ENCODE results near the gene CDH12.
"Not testable (repeated sequence)": the region's sequence is repeated elsewhere in the genome, so short reads cannot be mapped to it uniquely, and the experiment has no call there.

Gene CDH12

DNA sequence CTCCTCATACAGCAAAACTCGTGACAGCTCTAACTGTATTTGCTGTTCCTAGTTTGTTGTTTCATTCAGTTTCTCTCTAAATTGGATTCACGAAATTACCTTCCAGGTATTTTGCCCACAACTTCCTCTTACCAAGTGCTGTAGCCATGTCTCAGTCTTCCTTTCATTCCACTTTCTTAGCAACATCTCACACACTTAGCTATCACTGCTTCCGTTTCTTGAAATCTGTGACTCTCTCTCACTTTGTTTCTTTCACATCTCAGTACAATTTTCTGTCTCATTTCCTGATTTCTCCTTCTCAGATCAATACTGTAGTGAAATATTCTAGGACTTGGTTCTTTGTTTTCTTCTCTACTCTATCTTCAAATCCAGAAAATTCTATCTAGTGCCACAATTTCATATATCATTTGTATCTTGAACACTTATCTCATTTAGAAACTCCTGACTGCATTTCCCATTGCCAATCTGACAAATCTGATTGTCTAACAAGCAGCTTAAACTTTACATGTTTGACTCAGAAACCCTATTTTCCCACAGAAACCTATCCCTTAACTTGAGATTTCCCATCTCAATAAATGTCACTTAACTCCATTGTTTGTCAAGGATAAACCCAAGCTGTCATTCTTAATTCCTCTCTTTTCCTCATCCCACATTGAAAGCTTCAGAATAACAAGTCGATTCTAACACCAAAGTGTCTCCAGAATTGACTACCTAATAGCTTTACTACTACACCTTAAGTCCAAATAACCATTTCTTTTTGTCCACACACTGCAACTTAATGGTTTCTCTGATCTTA lies 303.1 kb downstream of the CDH12 start:
- DNase-seq = no peak

DNA sequence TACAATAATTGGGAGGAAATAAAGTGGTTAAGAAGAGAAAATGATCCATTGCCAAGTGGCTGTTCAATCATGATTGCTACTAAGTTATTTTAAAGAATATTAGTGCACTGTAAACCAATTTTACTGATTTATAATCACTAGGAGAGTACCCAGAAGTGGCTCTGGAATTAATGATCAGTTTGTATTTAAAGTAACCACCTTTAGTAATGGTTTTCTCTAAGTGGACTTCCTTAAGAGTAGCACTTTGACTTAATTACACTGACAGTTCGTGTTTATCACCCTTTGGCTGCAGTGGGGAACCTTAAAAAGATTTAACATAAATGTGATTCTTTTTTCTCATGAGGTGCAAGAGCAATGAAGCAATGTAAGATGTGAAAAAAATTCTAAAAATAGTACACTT lies 310.8 kb downstream of the CDH12 start:
- DNase-seq = no peak

DNA sequence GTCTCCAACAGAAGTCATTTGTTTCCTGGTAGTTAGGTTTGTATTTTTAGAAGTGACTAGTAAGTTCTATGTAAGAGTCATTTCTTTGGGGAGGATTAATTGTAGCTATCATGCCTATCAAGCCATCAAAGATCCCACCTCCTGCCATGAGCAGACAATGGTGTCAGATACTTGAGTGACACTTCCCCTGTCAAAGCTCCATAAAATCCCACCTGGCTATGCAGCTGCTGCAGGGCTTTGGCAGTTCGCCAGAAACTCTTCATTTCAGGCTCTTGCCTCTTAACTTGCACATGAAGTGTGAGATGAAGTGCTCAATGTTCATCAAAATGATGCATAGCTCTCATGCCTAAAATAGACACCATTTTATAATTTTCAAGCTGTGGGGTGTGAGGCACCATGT lies 312.1 kb downstream of the CDH12 start:
- DNase-seq = no peak

DNA sequence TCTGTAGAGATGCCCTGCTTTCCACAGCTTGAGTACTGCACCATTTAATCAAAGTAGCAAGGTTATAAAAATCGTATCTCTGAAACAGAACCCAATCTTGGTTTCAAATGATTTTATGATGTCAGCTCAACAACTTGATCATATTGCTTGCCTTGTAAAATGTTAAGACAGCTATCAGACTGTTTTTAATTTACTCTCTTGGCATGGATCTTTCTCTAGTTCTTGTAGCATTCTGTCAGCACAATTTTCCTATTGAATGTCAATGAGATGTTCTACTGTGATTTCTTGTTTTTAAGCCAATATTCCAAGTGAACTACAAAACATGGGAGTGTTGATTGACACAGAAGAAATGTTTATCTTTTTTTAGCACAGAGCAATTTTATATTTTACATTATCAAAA lies 313.4 kb downstream of the CDH12 start:
- DNase-seq = no peak

DNA sequence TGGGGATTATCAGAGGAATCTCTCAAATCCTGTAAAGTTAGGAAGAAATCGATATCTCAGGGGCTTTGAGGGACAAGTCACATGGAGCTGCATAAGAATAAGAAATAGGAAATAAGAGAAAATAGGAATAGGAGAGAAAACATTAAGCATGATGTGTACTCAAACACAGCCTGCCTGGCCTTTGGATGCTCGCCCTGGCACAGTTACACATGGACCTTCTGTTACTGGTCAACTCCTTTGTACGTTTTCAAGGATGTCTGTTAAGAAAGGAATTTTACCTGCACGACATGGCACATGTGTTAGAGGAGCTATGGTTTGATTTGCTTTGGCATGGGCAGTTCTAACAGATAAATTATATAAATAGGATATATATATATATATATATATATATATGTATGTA lies 321.2 kb downstream of the CDH12 start:
- no peak for DNase-seq

DNA sequence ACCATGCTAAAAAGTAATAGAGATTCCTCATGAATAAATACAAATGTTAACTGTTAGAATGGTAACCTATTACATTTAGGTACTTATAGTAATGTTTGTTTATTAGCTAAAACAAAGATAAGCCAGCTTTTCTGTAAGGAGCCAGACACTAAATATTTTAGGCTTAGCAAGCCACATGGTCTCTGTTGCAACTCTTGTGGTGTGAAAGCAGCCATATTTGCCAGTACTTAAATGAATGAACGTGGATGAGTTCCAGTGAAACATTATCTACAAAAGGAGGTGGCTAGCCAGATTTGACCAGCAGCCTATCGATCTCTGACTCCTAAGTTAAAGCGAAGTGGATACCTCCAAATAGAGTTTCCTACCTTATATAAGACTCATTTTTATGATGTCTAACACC lies 331.6 kb downstream of the CDH12 start:
- DNase-seq = no peak

DNA sequence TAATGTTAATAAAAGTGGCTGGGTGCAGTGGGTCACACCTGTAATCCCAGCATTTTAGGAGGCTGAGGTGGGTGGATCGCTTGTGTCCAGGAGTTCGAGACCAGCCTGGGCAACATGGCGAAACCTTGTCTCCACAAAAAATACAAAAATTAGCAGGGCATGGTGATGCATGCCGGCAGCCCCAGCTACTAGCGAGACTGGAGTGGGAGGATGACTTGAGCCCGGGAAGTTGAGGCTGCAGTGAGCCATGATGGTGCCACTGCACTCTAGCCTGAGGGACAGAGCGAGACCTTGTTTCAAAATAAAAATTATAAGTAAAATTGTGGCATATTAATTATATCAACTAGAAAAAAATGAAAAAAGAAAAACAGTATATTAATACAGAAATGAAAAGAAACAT lies 336.6 kb downstream of the CDH12 start:
- not testable (repeated sequence) for DNase-seq

DNA sequence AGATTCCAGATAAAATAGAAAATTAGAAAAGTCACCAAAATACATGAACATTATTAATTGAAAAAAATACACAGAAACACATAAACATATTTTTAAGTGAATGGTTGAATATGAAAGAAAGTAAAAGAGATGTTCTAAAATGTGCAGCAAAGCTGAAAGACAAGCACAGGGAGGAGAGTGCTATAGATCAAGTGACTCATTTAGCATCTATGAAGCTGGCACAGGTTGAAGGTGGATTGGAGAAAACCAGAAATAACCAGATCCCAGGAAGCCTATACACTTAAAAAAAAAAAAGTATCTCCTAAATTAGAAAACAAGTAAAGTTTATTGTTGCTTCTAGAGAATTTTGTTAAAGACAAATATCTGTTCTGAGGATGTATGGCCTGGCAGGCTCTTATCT lies 338.9 kb downstream of the CDH12 start:
- DNase-seq = no peak

DNA sequence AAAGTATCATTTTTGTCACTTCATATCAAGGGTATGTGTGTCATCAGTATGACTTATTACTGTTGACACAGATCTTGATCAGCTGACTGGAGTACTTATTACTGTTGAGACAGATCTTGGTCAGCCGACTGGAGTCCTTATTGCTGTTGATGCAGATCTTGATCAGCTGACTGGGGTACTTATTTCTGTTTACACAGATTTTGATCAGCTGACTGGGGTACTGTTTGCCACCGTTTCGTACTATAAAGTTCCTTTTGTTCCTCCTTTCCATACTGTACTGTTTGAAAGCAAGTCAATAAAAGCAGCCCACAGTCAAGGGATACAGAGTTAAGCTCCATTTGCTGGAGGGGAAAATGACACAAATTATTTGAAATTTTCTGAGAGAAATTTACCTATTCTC lies 347.3 kb downstream of the CDH12 start:
- no peak for DNase-seq

DNA sequence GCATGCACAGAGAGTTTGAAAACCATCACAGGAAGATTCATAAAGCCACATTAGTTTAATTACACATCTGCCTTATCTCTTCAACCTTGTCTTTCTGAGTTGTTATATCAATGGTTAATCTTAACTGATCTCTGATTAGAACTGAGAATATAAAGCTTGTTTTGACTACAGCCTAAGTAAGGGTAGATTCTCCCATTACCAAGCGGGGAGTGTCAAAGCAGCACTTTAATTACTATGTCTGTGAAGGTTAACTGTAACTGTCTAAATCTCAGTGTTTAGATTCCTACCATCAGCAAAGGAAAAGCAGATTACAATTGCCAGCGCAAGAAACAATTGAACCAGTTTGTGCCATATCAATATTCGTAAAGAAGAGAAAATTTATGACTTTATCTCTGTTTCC lies 348.7 kb downstream of the CDH12 start:
- DNase-seq = no peak

DNA sequence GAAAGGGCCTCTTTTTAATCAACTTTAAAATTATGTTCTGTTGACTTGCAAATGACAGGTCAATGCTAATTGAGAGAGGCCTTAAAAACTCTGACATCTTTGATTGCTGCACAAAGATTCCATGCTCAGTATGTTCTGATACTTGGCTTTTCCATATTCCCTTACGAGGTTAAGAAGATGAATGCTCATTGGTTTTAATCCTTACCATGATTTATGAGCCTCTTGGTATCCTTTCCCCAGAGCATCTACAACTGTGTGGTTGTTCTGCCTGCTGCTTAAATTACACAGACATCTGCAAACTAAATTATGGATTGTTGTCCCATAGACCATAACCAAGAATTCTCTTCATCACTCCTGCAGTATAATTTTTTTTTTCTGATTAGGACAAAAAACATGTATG lies 352.6 kb downstream of the CDH12 start:
- no peak for DNase-seq

DNA sequence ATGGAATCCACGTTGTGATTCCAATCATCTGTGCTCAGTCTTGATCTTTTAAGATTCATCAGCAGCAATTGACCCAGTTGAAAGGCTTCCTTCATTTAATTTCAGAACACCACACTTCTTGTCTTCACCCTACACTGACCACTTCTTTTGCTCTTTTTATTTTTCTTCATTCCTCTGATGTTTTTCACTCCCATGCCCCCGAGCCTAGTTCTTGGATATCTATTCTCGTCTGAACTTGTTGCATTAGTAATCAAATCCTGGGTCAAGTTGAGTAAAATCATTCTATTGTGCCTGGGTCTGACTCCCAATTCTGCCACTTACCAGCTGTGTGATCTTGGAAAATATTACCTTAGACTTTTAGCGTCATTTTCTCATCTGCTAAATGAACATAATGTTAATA lies 356.5 kb downstream of the CDH12 start:
- no peak for DNase-seq

DNA sequence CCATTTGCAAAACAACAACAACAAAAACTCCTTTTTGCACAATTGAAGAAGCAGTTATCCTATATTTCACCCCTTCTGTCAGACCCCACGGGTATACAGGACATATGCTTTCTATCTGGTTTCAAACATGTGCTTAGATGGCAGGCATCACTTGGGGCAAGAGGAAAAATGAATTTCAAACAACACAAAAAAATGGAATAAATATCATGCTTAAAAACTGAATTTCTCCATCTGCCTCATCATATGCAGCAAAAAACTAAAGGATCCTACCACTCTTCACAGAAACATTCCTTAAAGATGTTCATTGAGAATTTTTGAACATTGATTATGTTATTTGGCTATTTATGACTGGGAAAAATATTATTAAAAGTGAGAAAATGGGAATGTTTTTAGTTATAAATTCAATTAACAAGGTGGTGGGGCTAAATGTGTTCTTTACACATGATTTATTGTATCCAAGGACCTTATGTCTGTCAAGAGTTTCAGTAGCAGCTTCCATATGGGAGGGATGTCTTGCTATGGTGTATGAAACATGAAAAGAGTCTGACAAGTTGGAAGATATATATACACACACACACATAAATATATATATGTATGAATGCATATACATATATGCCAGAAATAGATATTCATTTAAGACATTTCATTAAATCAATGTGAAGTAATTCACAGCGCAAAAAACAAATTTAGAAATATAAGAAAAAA lies 358.0 kb downstream of the CDH12 start:
- no peak for DNase-seq

DNA sequence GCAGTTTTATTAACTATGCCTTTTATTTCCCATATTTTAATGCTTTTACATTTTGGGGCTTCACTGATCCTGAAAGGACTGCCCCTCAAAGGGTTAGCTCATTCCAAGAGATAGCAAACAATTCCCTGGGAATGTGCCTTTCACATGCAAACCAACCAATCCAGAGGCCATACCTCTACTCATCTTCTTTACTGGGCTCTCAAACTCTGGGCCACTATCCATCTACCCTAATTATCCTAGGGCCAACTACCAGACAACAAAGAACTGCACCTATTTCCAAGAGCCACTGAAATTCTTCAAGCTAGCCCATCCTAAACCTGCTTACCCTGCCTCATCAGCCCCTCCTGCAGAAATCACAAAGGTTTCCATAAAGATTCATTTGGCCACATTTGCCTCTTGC lies 364.7 kb downstream of the CDH12 start:
- no peak for DNase-seq

DNA sequence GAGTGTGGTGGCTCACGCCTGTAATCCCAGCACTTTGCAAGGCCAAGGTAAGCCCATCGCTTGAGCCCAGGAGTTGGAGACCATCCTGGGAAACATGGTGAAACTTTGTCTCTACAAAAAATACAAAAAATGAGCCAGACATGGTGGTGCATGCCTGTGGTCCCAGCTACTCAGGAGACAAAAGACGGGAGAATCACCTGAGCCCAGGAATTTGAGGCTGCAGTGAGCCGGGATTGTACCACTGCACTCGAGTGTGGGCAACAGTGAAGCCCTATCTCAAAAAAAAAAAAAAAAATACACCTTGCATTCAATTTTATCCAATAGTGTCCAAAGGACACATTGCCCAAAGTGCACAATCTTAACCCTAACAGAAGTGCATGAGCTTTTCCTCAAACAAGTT lies 372.8 kb downstream of the CDH12 start:
- DNase-seq = no peak

DNA sequence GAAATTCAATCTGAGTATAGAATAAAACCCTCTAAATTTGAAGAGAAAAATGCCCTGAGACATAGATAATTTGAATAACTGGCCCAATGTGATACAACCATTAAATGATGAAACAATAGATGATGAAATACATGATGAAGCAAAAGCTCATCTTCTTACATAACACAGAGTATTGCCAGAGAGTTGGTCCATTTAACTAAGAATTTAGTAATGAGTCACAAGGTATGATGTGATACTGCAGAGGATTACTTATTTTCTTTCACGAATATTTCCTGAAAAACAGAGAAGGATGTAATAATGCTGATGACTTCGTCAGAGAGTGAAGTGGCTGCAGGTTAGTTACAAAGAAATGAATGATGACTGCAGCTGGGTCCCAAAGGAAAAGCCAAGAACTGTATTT lies 379.3 kb downstream of the CDH12 start:
- no peak for DNase-seq

DNA sequence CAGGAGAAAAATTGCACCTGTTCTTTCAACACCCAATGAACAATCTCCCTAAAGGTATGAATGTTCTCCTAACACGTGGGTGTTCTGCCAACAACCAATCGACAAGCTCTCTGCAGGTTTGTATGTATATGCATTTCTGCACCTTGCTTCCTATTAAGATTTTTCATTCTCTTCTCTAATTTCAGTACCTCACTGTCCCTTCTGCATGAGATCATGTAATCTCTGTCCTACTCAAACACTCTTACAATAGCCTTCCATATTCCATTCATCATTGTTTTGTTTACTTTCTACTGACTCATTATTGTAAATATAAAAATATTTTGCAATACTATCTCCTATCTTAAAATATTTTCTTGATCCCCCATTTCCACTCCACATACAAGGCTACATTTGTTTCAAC lies 382.0 kb downstream of the CDH12 start:
- DNase-seq = no peak

DNA sequence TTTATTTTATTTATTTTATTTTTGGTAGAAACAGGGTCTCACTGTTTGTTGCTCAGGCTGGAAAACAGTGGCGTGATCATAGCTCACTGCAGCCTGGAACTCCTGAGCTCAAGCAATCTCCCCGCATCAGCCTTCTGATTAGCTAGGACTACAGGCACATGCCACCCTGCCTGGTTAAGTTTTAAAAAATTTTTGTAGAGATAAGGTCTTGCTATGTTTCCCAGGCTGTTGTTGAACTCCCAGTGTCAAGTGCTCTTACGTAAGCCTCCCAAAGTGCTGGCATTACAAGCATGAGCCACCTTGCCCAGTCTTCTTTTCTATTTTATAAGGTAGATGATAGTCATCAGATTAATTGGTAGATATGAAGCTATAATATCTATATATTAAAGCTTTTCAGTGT lies 382.7 kb downstream of the CDH12 start:
- no peak for DNase-seq

DNA sequence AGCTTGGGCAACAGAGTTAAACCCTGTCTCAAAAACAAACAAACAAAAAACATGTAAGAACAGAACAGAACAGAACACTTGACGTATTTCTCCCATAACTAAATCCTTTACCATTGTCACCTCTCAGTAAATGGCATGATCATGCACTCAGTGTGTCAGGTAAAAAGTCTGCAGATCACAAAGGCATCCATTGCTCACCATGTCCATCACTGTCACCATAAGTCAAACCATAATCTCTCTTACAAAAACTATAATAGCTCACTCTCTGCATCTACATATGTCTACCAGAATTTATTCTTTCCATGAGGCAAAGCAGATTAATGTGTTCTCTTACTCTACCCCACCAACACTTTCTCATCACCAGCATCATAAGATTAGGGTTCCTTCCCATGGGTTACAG lies 387.5 kb downstream of the CDH12 start:
- no peak for DNase-seq

DNA sequence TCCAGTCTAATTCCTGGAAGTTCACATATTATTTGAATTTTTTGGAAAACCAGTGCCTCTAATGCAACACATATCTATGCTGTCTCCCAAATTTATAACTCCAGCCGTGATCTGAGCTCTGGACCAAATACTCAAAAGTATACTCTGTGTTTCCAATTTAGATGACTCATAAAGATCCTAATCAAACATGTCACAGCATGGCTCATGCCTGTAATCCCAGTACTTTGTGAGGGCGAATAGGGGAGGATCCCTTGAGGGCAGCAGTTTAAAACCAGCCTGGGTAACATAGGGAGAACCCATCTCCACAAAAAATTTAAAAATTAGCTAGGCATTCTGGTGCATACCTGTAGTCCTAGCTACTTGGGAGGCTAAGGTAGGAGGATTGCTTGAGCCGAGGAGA lies 388.0 kb downstream of the CDH12 start:
- no peak for DNase-seq

DNA sequence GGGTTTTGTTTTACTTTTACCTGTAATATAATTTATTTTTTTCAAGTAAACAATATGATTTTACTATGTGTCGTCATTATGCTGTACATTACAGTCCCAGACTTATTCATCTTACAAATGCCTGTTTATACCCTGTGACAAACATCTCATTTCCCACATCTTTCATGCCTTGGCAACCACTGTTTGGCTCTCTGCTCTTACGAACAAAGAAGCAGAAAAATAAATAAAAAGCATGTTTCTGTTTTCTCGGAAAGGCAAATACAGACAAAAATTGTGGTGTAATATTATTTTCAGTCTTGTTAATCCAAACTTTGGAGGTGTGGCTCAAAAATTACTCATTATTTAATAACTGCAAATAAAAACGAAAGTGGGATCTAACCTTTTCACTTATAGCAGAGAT lies 393.0 kb downstream of the CDH12 start:
- DNase-seq = no peak

DNA sequence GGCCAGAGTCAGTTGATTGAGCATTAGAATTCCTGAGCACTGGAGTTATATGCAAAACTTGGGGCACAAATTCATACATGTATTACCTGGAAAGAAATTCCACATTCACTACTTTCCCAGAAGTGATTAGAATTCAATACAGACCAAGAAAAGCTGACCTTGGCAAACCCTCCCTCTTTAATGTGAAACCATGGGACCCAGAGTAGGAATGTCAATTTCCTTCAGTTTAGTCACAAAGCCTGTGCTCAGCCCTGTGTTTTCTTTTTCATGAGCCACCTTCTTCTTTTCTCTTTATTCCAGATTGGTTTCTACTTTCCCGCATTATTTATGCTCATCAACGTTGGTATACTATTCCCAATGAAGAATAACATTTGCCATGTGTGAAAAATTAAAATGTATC lies 420.2 kb downstream of the CDH12 start:
- DNase-seq = no peak

DNA sequence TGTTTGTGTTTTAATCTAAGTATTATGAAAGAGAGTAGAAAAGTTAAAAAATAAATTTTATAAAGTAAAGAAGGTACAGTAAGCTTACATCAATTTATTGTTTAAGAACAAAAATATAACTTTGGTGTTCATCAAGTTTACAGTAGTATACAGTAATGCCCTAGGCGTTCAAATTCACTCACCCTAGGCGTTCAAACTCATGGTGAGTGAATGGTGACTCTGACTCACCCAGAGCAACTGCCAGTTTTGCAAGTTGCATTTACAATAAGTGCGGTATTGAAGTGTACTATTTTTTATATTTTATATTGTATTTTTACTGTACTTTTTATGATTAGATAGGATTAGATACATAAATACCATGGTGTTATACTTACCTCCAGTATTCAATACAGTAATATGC lies 421.3 kb downstream of the CDH12 start:
- no peak for DNase-seq

DNA sequence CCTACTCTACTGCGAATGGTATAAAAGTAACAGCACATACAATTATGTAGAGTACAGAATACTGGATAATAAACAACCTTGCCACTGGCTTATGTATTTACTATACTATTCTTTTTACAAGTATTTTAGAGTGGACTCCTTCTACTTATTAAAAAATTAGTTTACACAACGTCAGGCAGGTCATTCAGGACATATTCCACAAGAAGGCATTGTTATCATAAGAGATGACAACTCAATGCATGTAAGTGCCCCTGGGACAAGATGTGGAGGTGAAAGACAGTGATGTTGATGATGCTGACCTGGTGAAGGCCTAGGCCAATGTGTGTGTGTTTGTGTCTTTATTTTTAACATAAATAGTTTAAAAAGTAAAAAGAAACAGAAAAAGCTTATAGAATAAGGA lies 421.7 kb downstream of the CDH12 start:
- no peak for DNase-seq
